Activated effector memory CD4-positive, alpha-beta T cell treated with Interleukin-2 at 50 U/mL for 16 hours (primary cell): ENCODE data around the gene EXO1.

ENCODE experiments used
- DNase-seq: peaks from one replicate; pipeline ENCODE4 v3.0.0-alpha.2; 2020

EXO1 gene

GRCh38 chr1:241896670-241896962 lies 48.6 kb downstream of the EXO1 start:
- no peak for DNase-seq

DNA sequence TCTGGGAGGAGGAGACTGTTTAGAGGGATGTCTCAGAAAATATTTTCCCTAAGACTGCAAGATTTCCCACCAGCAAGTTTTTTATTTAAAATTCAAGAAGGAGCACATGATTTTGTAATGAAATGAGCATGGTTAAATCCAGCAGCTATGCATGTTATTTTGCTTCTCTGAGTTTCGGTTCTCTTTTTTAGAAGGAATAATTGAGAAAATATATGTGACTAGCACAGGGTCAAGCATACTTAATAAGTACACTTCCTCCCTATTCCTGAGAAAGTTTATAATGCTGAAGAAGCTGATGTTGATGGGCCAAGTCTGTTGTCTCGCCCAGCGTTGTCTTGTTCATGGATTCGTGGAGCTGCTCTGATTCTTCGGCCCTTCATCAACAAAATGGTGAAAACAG lies 51.2 kb downstream of the EXO1 start:
- DNase-seq = no peak

- no peak for DNase-seq
Observed at GRCh38 chr1:241900381-241900780, 52.4 kb downstream of the EXO1 start.

GRCh38 chr1:241902391-241903065 lies 54.5 kb downstream of the EXO1 start:
- no peak for DNase-seq

DNA sequence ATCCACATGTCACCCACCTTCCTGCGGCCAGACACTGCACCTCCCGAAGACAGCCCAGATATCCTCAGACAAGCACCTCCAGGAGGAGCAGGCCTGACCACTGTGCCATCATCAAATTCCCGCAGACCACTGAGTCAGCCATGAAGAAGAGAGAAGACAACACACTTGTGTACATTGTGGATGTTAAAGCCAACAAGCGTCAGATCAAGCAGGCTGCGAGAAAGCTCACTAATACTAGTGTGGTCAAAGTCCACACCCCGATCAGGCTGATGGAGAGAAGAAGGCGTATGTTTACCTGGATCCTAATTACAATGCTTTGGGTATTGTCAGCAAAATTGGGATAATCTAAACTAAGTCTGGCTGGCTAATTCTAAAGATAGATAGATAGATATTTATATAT lies 68.2 kb downstream of the EXO1 start:
- no peak for DNase-seq

GRCh38 chr1:241917487-241917886 lies 69.5 kb downstream of the EXO1 start:
- no peak for DNase-seq

GRCh38 chr1:241918879-241919278 lies 70.9 kb downstream of the EXO1 start:
- DNase-seq = no peak

DNA sequence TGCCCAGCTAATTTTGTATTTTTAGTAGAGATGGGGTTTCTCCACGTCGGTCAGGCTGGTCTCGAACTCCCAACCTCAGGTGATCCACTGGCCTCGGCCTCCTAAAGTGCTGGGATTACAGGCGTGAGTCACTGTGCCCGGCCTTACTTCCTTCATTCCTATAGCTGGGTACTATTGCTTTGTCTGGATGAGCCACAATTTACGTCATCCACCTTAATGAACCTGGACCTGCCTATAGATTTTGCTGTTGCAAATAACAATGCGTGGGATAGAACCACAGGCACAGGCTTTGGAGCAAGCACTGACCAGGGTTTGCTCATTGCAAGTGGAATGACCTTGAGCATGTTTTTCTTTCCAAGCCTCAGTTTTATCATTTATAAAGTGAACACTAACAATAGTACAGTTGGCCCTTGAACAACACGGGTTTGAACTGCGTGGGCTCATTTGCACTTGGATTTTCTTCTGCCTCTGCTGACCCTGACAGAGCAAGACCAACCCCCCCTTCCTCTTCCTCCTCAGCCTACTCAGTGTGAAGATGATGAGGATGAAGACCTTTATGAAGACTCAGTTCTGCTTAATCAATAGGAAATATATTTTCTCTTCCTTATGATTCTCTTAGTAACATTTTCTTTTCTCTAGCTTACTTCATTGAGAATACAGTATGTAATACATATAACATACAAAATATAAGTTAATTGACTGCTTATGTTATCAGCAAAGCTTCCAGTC lies 76.2 kb downstream of the EXO1 start:
- no peak for DNase-seq

DNA sequence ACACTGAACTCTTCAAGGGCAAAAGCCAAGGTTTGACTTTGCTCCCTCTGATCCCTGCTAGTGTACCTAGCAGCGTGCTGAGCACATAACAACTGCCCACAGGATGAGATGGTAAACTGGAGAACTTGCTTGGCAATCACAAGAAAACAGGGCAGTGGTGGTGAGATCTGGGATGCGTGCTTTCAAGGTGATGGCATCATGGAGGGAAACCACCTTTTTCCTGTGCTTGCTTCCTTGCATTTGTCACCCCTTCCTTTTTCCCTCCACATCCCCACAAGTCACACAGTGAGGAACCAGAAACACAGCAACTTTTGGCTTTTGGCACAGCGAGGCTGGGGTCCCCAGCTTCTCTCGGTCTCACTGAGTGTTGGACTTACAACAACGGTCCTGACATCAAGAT lies 78.1 kb downstream of the EXO1 start:
- DNase-seq = no peak

DNA sequence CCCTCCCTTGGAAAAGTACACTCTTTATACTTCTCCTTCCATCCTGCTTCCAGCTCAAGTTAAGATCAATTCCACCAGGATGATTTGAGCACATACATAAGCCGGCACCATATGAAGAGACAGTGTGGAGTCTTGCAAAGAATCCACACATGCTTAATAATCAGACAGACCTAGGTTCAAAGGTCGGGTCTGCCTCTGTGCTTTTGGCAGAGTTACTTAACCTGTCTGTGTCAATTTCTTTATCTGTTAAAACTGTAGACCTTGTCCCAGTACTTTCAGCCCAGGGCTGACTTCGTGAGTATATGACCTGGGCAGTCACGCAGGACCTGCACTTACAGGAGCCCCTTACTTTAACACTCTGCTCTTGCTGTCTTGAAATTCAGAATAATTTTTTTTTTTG lies 79.3 kb downstream of the EXO1 start:
- DNase-seq = no peak

GRCh38 chr1:241932845-241933244 lies 84.8 kb downstream of the EXO1 start:
- DNase-seq = no peak

GRCh38 chr1:241934201-241934848 lies 86.3 kb downstream of the EXO1 start:
- DNase-seq = no peak

DNA sequence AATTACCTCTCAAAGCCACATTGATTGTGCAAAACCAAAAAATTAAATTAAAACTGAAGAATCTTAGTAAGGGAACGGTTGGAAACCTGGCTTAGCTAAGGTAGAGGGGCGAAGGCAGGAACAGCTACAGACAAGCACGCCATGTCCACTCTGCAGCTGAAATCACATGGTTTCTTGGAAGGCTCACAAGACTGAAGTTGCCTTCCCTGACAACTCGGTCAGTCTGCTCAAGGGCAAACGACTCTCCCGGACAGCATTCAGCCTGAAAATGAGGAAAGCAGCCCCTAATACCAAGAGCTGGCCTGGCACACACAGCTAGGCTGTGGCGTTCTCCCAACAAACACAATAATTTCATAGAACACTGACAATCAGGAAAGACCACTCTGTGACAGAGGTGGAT lies 86.9 kb downstream of the EXO1 start:
- no peak for DNase-seq
